Measurements from ENCODE around the gene ATP6V0B.

ATP6V0B gene

DNA sequence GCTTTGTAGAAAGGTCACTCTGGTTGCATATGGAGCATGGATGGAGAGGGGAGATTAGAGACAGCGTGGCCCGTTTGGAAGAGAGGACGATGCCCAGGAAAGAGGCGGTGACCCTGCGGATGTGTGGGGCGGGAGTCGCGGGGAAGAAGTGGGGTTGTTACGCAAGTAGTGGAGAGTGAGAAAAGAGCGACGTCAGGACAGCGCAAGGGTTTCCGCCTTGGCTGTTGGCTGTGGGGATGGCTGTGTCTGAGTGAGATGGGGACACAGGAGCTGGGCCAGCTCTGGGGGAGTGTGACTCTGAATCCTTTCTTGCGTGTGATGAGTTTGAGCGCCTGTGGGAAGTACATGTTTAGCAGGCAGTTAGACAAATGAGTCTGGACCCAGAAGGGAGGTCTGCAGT lies 8.0 kb downstream of the ATP6V0B start:
- no peak for DNase-seq (ENCODE audit: extremely low read depth in 1 of 2, low read depth in 1 of 2)

DNA sequence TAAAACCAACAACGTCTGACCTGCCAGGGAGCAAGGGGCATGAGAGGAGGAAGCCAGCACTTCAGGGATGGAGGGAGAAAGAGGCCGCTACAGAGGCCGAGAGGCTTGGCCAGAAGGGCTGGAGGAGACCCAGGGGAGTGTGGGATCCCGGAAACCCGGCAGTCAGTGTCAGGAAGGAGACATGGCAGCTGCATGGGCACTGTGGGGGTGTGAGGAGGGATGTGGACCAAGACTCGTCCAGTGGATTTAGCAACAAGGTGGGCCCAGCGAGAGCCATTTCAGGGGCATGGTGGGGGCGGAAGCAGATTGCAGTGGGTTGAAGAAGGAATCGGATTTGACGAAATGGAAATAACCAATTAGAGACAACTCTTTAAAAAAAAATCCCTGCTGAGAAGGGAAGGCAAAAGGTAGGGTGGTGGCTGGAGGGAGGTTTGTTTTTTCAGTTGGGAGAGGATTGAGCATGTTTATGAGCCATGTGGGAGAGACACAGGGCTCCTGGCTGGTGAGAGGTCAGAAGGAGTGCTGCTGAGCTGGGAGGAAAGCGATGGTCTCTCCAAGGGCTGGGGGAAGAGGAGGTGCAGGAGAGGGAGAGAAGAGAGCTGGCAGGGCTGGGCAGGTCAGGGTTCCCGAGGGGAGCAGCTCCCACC lies 8.6 kb downstream of the ATP6V0B start:
- DNase-seq (ENCODE audit: extremely low read depth in 1 of 2, low read depth in 1 of 2) = no peak

DNA sequence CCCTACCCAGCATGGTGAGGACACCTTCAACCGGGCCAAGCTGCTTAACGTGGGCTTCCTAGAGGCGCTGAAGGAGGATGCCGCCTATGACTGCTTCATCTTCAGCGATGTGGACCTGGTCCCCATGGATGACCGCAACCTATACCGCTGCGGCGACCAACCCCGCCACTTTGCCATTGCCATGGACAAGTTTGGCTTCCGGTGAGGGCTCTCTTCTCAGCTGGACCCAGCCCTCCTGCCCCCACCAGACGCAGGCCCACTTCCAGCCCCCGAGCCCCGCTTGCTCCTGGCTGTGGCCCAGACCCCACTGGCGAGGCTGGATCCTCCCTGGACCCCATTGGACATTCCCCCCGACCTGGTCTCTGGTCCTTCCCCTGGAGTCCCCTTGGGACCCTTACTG lies 10.1 kb downstream of the ATP6V0B start:
- no peak for DNase-seq (ENCODE audit: extremely low read depth in 1 of 2, low read depth in 1 of 2)

- no peak for DNase-seq (ENCODE audit: extremely low read depth in 1 of 2, low read depth in 1 of 2)
Measured at GRCh38 chr1:43985984-43986595, 11.3 kb downstream of the ATP6V0B start.

DNA sequence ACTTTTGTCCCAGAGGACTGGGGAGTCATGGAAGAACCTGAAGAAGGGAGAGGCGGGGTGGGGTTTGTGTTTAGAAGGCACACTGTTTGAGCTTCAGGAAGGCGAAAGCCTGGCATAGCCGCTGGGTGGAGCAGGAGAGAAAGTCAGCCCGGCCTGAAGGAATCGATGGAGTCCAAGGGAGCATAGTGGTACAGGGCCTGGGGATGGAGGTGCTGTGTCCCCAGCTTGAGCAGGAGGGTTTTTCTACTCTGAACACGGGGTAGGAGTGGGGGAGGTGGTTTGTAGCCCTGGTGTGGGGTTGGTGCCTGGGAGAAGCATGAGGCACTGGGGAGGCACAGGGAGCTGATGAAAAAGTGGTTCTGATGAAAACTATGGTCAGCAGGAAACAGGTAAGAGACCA lies 12.0 kb downstream of the ATP6V0B start:
- DNase-seq (ENCODE audit: extremely low read depth in 1 of 2, low read depth in 1 of 2) = no peak

DNA sequence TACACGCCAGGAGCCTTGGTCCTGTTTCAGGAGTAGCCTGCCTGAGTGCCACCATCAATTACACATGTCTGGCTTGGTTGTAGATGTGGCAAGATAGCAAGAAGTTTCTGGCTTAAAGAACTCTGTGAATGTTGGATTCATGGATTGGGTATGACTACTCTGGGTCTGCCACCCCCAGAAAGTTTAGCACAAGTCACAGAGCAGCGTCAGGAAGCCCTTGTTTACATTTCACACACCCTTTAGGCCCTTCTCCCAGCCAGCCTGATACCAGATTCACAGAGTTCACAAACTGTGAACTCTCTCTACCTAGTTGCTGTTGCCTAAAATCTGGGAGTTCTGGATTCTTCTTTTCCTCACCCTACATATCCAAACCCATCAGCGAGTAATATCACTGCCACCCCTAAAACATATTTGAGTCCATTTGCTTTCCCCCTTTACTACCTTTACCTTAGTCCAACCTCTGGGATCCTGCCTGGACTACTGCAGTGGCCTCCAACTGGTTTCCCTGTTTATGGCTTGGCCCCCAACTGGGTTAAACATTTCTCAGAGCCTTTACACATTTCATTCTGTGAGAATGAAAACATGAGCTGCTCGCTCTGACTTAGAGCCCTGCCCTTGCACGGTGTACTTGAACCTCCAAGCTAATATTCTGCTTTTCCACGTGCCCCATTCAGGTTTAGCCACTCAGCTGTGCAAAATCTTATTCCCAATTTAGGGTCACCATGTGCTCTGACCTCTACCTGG lies 12.6 kb downstream of the ATP6V0B start:
- DNase-seq (ENCODE audit: extremely low read depth in 1 of 2, low read depth in 1 of 2) = no peak

DNA sequence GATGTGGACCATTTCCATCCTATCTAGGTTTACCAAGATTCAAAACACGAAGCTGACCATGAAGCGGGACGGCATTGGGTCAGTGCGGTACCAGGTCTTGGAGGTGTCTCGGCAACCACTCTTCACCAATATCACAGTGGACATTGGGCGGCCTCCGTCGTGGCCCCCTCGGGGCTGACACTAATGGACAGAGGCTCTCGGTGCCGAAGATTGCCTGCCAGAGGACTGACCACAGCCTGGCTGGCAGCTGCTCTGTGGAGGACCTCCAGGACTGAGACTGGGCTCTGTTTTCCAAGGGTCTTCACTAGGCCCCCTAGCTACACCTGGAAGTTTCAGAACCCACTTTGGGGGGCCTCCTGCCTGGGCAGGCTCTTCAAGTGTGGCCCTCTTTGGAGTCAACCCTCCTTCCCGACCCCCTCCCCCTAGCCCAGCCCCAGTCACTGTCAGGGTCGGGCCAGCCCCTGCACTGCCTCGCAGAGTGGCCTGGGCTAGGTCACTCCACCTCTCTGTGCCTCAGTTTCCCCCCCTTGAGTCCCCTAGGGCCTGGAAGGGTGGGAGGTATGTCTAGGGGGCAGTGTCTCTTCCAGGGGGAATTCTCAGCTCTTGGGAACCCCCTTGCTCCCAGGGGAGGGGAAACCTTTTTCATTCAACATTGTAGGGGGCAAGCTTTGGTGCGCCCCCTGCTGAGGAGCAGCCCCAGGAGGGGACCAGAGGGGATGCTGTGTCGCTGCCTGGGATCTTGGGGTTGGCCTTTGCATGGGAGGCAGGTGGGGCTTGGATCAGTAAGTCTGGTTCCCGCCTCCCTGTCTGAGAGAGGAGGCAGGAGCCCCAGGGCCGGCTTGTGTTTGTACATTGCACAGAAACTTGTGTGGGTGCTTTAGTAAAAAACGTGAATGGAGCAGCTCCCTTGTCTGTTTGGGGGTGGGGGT lies 15.8 kb downstream of the ATP6V0B start:
- no peak for DNase-seq (ENCODE audit: extremely low read depth in 1 of 2, low read depth in 1 of 2)

DNA sequence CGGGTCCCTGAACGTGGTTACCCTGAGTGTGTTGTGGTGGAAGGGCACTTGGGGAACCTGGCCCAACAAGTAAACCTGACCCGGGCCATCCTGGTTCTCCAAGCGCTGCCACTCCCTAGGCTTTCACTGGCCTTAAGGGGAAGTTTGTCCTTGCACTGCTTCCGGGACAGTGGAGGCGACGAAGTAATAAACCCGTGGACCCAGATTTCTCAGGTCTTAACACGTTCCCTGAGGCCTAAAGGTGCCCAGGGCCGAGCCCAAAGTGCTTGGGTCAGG lies 16.4 kb downstream of the ATP6V0B start:
- no peak for DNase-seq (ENCODE audit: extremely low read depth in 1 of 2, low read depth in 1 of 2)

GRCh38 chr1:43991476-43992231 lies 16.9 kb downstream of the ATP6V0B start, which contains the start of gene CCDC24:
Gene CCDC24 (plus strand): TSS chr1:43991599. CDS start chr1:43991879, 280 bp downstream.
- peak; percentile 57 to 72 for DNase-seq (ENCODE audit: extremely low read depth in 1 of 2, low read depth in 1 of 2)

DNA sequence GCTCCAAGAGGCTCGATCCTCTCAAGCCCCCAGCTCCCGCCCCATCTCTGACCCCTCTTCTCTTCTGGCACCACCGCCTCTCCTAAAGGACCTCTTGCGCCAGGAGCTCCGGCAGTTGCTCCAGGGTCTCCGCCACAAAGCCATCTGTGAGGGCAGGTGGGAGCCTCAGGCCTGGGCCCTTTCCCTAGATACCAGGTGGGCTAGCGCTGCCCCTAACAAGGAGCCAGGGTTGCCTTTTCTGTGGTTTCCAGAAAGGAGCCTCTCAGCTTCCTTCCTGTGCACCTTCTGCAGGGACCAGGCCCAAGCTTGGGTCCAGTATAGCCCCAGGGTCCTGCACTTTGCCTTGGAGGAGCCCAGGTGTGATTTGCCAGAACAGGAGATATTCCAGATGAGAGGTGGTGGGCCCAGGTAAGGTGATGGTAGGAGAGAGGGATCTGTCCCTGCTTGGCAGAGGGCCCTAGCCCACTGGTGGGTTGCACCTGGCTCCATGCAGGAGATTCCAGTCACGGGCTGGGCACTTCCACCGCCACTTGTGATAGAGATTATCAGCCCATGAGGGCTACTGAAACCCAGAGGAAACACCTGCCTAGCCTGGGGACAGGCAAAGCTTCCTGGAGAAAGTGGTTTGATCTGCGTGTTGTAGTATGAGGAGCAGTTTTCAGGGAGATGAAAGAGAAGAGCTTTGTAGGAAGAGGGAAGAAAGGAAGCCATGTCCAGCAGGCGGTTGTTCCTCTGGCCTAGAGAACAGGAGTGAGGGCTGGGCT lies 17.7 kb downstream of the ATP6V0B start:
- DNase-seq (ENCODE audit: extremely low read depth in 1 of 2, low read depth in 1 of 2) = no peak

- DNase-seq (ENCODE audit: extremely low read depth in 1 of 2, low read depth in 1 of 2) = no peak
Measured at GRCh38 chr1:43993206-43993914, 18.6 kb downstream of the ATP6V0B start.

DNA sequence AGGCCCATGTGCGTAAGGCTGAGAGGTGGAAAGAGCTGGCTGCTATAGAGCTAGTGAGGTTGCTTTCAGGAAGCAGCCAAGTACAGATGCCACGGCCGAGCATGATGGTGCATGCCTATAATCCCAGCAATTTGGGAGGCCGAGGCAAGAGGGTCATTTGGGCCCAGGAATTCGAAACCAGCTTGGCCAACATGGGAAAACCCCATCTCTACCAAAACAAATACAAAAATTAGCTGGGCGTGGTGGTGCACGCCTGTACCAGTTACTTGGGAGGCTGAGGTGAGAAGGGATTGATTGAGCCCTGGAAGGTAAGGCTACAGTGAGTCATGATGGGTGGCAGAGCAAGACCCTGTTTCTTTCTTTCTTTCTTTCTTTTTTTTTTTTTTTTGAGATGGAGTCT lies 19.3 kb downstream of the ATP6V0B start:
- no peak for DNase-seq (ENCODE audit: extremely low read depth in 1 of 2, low read depth in 1 of 2)

- no peak for DNase-seq (ENCODE audit: extremely low read depth in 1 of 2, low read depth in 1 of 2)
Measured at GRCh38 chr1:43994794-43995790, 20.3 kb downstream of the ATP6V0B start.

- no peak for DNase-seq (ENCODE audit: extremely low read depth in 1 of 2, low read depth in 1 of 2)
Measured at GRCh38 chr1:43995984-43996732, 21.4 kb downstream of the ATP6V0B start.

DNA sequence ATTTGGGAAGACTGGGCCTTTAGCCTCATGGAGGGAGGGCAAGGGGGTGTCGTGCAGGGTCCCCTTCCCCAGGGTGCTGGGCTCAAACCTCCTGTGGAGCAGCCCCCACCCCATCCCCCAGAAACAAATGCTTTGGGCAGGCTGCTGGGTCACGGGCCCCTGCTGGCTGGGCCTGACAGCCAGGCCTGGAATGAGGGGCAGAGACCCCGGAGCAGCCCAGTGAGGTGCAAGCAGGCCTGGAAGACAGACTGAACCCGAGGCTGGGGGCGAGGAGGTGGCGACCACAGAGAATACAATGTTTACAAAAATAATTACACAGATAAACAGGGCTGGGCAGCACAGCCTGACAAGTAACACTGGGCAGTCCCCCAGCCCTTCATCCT lies 22.0 kb downstream of the ATP6V0B start:
- DNase-seq (ENCODE audit: extremely low read depth in 1 of 2, low read depth in 1 of 2) = no peak

DNA sequence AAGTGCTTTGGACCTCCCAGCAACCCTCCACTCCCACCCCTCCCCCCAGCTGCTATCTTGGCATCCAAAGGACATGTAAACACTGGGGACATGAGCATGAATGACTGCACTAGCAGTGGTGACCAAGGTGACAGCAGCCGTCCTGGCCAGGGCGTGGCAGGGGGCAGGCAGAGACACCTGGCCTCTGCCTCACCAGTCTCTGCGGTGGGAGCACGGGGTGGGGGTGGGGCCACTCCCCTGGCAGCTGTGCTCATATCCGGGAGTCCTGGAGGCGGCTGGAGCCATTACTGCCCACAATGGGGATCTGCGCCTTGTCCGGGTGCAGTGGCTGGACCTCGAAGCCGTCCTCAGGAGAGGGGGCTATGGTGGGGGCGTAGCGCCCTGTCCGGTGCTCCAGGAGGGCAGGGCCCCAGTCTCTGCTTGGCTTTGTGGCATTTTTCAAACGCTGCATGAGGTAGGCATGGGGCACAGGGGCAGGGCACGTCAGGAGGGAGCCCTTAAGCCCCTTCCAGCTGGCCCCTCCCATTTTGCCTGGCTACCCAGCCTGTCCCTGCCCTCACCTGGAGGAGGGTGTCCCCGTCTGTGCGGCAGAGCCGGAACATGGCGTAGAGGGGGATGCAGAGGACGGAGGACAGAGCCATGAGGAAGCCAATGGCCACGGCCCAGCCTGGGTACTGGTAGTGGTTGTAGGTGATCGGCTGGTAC lies 22.7 kb downstream of the ATP6V0B start:
- no peak for DNase-seq (ENCODE audit: extremely low read depth in 1 of 2, low read depth in 1 of 2)

DNA sequence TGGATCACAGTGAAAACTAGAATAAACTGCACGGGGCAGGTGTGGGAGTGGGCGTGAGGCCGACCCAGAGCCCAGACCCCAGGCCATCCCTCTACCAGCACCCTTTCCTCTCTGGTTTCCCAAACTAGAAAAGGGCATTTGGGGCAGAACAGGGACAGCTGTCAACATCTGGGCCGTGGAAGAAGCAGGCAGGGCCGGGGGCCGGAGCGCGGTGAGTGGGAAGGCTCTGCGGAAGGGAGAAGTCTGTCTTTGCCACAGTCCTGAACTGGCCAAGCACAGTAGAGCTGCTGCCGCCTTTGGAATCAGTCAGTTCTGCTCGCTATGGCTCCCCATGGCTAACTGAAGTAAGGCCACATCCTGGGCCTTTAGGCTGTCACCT lies 23.2 kb downstream of the ATP6V0B start:
- no peak for DNase-seq (ENCODE audit: extremely low read depth in 1 of 2, low read depth in 1 of 2)
